ENCODE data around the gene MACF1.

MACF1 gene

GRCh38 chr1:39484564-39484963, 280.1 kb downstream of the MACF1 start:
- no peak overlapping the region for H4K8ac ChIP-seq (ENCODE audit: low read length)
- WGBS = 97% methylated on average over 7 of the region's 7 CpGs
- H2AK5ac ChIP-seq (ENCODE audit: low read length, severe bottlenecking) = no peak overlapping the region
- no peak overlapping the region for H2BK120ac ChIP-seq (ENCODE audit: low read depth, low read length)
- no peak overlapping the region for H3K27ac ChIP-seq (ENCODE audit: low read length, poor library complexity, severe bottlenecking)
- H3K9ac ChIP-seq (ENCODE audit: low read length) = no peak overlapping the region
- no peak overlapping the region for H3K18ac ChIP-seq (ENCODE audit: low read depth in 1 of 2, low read length in 2 of 2)
- H3K4me2 ChIP-seq (ENCODE audit: low read length, poor library complexity, severe bottlenecking) = no peak overlapping the region
- H2AFZ ChIP-seq (ENCODE audit: low read depth, low read length) = no peak overlapping the region
- H3K4ac ChIP-seq (ENCODE audit: low read depth in 1 of 2, low read length in 2 of 2) = no peak overlapping the region
- peaks cover 16% of the 10 kb centered on the region for H3K79me1 ChIP-seq (replicated peaks; ENCODE audit: low read length, poor library complexity, severe bottlenecking)
- H4K91ac ChIP-seq (ENCODE audit: low read length) = no peak overlapping the region
- peaks cover 48 to 75% of the 10 kb centered on the region in 2 experiments for H3K36me3 ChIP-seq (ENCODE audit: control insufficient read depth in 1 of 2, insufficient read depth in 2 of 2, low read depth in 1 of 2, low read length in 2 of 2)
- H2BK5ac ChIP-seq (ENCODE audit: low read depth, low read length, poor library complexity, severe bottlenecking) = no peak overlapping the region
- no peak overlapping the region for H3K14ac ChIP-seq (ENCODE audit: low read length in 2 of 2)
- H2BK15ac ChIP-seq (ENCODE audit: low read depth, poor library complexity, severe bottlenecking) = no peak overlapping the region
- DNase-seq = no peak
- H3K4me1 ChIP-seq (ENCODE audit: control insufficient read depth, insufficient read depth, low read depth, low read length) = peaks cover 6% of the 10 kb centered on the region
- H3K27me3 ChIP-seq (ENCODE audit: control insufficient read depth in 1 of 2, insufficient read depth in 1 of 2, low read length in 2 of 2) = no peaks in the 10 kb centered on the region
- no peaks in the 10 kb centered on the region for H3K9me3 ChIP-seq (ENCODE audit: control insufficient read depth, low read length)
- no peak overlapping the region for H3K23ac ChIP-seq (ENCODE audit: low read length in 2 of 2)
- H3K4me3 ChIP-seq (ENCODE audit: insufficient read depth in 1 of 2, low read depth in 1 of 2, low read length in 2 of 2) = no peak overlapping the region
- H2BK12ac ChIP-seq (ENCODE audit: low read length in 2 of 2) = no peak overlapping the region

- Histone ChIP-seq H3K36me3 (ENCODE audit: control insufficient read depth in 1 of 2, insufficient read depth in 2 of 2, low read depth in 1 of 2, low read length in 2 of 2) (peaks cover 43 to 68% of the 10 kb centered on the region in 2 experiments), H3K27ac (ENCODE audit: low read length, poor library complexity, severe bottlenecking) (no peak overlapping the region), H3K4ac (ENCODE audit: low read depth in 1 of 2, low read length in 2 of 2) (no peak overlapping the region), H3K14ac (ENCODE audit: low read length in 2 of 2) (no peak overlapping the region), H3K4me1 (ENCODE audit: control insufficient read depth, insufficient read depth, low read depth, low read length) (peaks cover 6% of the 10 kb centered on the region), H3K23ac (ENCODE audit: low read length in 2 of 2) (no peak overlapping the region), H3K9ac (ENCODE audit: low read length) (no peak overlapping the region), H2BK15ac (ENCODE audit: low read depth, poor library complexity, severe bottlenecking) (no peak overlapping the region), H3K9me3 (ENCODE audit: control insufficient read depth, low read length) (no peaks in the 10 kb centered on the region), H3K4me3 (ENCODE audit: insufficient read depth in 1 of 2, low read depth in 1 of 2, low read length in 2 of 2) (no peak overlapping the region), H3K18ac (ENCODE audit: low read depth in 1 of 2, low read length in 2 of 2) (no peak overlapping the region), H3K4me2 (ENCODE audit: low read length, poor library complexity, severe bottlenecking) (no peak overlapping the region), H3K79me1 (replicated peaks; ENCODE audit: low read length, poor library complexity, severe bottlenecking) (peaks cover 16% of the 10 kb centered on the region), H4K8ac (ENCODE audit: low read length) (no peak overlapping the region), H2AFZ (ENCODE audit: low read depth, low read length) (no peak overlapping the region), H2BK12ac (ENCODE audit: low read length in 2 of 2) (no peak overlapping the region), H2BK5ac (ENCODE audit: low read depth, low read length, poor library complexity, severe bottlenecking) (no peak overlapping the region), H3K27me3 (ENCODE audit: control insufficient read depth in 1 of 2, insufficient read depth in 1 of 2, low read length in 2 of 2) (peaks cover 0 to under 1% of the 10 kb centered on the region in 2 experiments), H2AK5ac (ENCODE audit: low read length, severe bottlenecking) (no peak overlapping the region), H2BK120ac (ENCODE audit: low read depth, low read length) (no peak overlapping the region), H4K91ac (ENCODE audit: low read length) (no peak overlapping the region)
- 95% methylated on average over 13 of the region's 14 CpGs for WGBS
- DNase-seq = no peak
These were observed 280.7 kb downstream of the MACF1 start for GRCh38 chr1:39485046-39485803.

- Histone ChIP-seq H2BK120ac (ENCODE audit: low read depth, low read length) (no peak overlapping the region), H3K36me3 (ENCODE audit: control insufficient read depth in 1 of 2, insufficient read depth in 2 of 2, low read depth in 1 of 2, low read length in 2 of 2) (peaks cover 29 to 46% of the 10 kb centered on the region in 2 experiments), H3K4me2 (ENCODE audit: low read length, poor library complexity, severe bottlenecking) (no peak overlapping the region), H3K4ac (ENCODE audit: low read depth in 1 of 2, low read length in 2 of 2) (no peak overlapping the region), H3K9ac (ENCODE audit: low read length) (no peak overlapping the region), H3K9me3 (ENCODE audit: control insufficient read depth, low read length) (no peaks in the 10 kb centered on the region), H4K91ac (ENCODE audit: low read length) (no peak overlapping the region), H3K23ac (ENCODE audit: low read length in 2 of 2) (no peak overlapping the region), H3K27me3 (ENCODE audit: control insufficient read depth in 1 of 2, insufficient read depth in 1 of 2, low read length in 2 of 2) (peaks cover 8 to 24% of the 10 kb centered on the region in 2 experiments), H3K18ac (ENCODE audit: low read depth in 1 of 2, low read length in 2 of 2) (no peak overlapping the region), H2BK5ac (ENCODE audit: low read depth, low read length, poor library complexity, severe bottlenecking) (no peak overlapping the region), H3K27ac (ENCODE audit: low read length, poor library complexity, severe bottlenecking) (no peak overlapping the region), H2AFZ (ENCODE audit: low read depth, low read length) (no peak overlapping the region), H3K14ac (ENCODE audit: low read length in 2 of 2) (no peak overlapping the region), H3K4me3 (ENCODE audit: insufficient read depth in 1 of 2, low read depth in 1 of 2, low read length in 2 of 2) (no peak overlapping the region), H4K8ac (ENCODE audit: low read length) (no peak overlapping the region), H2AK5ac (ENCODE audit: low read length, severe bottlenecking) (no peak overlapping the region), H3K4me1 (ENCODE audit: control insufficient read depth, insufficient read depth, low read depth, low read length) (peaks cover 22% of the 10 kb centered on the region), H2BK15ac (ENCODE audit: low read depth, poor library complexity, severe bottlenecking) (no peak overlapping the region), H2BK12ac (ENCODE audit: low read length in 2 of 2) (no peak overlapping the region), H3K79me1 (replicated peaks; ENCODE audit: low read length, poor library complexity, severe bottlenecking) (peaks cover 10% of the 10 kb centered on the region)
- WGBS = 100% methylated on average over 5 of the region's 5 CpGs
- DNase-seq = no peak
These were observed 283.6 kb downstream of the MACF1 start for GRCh38 chr1:39488012-39488545.

GRCh38 chr1:39488793-39489566, 284.5 kb downstream of the MACF1 start:
- Histone ChIP-seq H3K79me1 (replicated peaks; ENCODE audit: low read length, poor library complexity, severe bottlenecking) (peaks cover 5% of the 10 kb centered on the region), H2BK15ac (ENCODE audit: low read depth, poor library complexity, severe bottlenecking) (no peak overlapping the region), H2AK5ac (ENCODE audit: low read length, severe bottlenecking) (no peak overlapping the region), H3K4ac (ENCODE audit: low read depth in 1 of 2, low read length in 2 of 2) (no peak overlapping the region), H3K4me1 (ENCODE audit: control insufficient read depth, insufficient read depth, low read depth, low read length) (peaks cover 21% of the 10 kb centered on the region), H3K36me3 (ENCODE audit: control insufficient read depth in 1 of 2, insufficient read depth in 2 of 2, low read depth in 1 of 2, low read length in 2 of 2) (peaks cover 25 to 39% of the 10 kb centered on the region in 2 experiments), H3K9ac (ENCODE audit: low read length) (no peak overlapping the region), H3K4me3 (ENCODE audit: insufficient read depth in 1 of 2, low read depth in 1 of 2, low read length in 2 of 2) (no peak overlapping the region), H2BK120ac (ENCODE audit: low read depth, low read length) (no peak overlapping the region), H3K4me2 (ENCODE audit: low read length, poor library complexity, severe bottlenecking) (no peak overlapping the region), H3K27me3 (ENCODE audit: control insufficient read depth in 1 of 2, insufficient read depth in 1 of 2, low read length in 2 of 2) (peaks cover 16 to 29% of the 10 kb centered on the region in 2 experiments), H3K14ac (ENCODE audit: low read length in 2 of 2) (no peak overlapping the region), H3K18ac (ENCODE audit: low read depth in 1 of 2, low read length in 2 of 2) (no peak overlapping the region), H3K9me3 (ENCODE audit: control insufficient read depth, low read length) (no peaks in the 10 kb centered on the region), H3K27ac (ENCODE audit: low read length, poor library complexity, severe bottlenecking) (no peak overlapping the region), H4K8ac (ENCODE audit: low read length) (no peak overlapping the region), H2BK5ac (ENCODE audit: low read depth, low read length, poor library complexity, severe bottlenecking) (no peak overlapping the region), H4K91ac (ENCODE audit: low read length) (no peak overlapping the region), H3K23ac (ENCODE audit: low read length in 2 of 2) (no peak overlapping the region), H2AFZ (ENCODE audit: low read depth, low read length) (no peak overlapping the region), H2BK12ac (ENCODE audit: low read length in 2 of 2) (no peak overlapping the region)
- no peak for DNase-seq
- WGBS = 85% methylated on average over 3 of the region's 7 CpGs

Data from mesenchymal stem cell (in vitro differentiated cells and primary cell).